ENCODE results near the gene ARHGAP15.

GRCh38 chr2:143553261-143553660 lies 424.0 kb downstream of the ARHGAP15 start:
- TF ChIP-seq EZH2 (IDR thresholded peaks at IDR 0.05; ENCODE audit: low read depth, unreplicated experiment) (no peak), REST (IDR thresholded peaks at IDR 0.05; ENCODE audit: unreplicated experiment) (no peak), POLR2AphosphoS5 (IDR thresholded peaks at IDR 0.05; ENCODE audit: low read depth) (no peak), NANOG (IDR thresholded peaks at IDR 0.05; ENCODE audit: borderline replicate concordance) (no peak), STAT1 (IDR thresholded peaks at IDR 0.05; ENCODE audit: unreplicated experiment) (no peak), EZH2phosphoT487 (IDR thresholded peaks at IDR 0.05; ENCODE audit: unreplicated experiment) (no peak), CREB1 (CRISPR knock-in tag; IDR thresholded peaks at IDR 0.05; ENCODE audit: low read depth) (no peak), JUNB (IDR thresholded peaks at IDR 0.05; ENCODE audit: unreplicated experiment) (no peak), ZNF331 (CRISPR knock-in tag; IDR thresholded peaks at IDR 0.05; ENCODE audit: low read depth) (no peak)
- TF ChIP-seq, protein P1, sequence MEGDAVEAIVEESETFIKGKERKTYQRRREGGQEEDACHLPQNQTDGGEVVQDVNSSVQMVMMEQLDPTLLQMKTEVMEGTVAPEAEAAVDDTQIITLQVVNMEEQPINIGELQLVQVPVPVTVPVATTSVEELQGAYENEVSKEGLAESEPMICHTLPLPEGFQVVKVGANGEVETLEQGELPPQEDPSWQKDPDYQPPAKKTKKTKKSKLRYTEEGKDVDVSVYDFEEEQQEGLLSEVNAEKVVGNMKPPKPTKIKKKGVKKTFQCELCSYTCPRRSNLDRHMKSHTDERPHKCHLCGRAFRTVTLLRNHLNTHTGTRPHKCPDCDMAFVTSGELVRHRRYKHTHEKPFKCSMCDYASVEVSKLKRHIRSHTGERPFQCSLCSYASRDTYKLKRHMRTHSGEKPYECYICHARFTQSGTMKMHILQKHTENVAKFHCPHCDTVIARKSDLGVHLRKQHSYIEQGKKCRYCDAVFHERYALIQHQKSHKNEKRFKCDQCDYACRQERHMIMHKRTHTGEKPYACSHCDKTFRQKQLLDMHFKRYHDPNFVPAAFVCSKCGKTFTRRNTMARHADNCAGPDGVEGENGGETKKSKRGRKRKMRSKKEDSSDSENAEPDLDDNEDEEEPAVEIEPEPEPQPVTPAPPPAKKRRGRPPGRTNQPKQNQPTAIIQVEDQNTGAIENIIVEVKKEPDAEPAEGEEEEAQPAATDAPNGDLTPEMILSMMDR (conservative IDR thresholded peaks at IDR 0.05; ENCODE audit: low read depth in 2 of 2): no peak
- TF ChIP-seq, protein P2, sequence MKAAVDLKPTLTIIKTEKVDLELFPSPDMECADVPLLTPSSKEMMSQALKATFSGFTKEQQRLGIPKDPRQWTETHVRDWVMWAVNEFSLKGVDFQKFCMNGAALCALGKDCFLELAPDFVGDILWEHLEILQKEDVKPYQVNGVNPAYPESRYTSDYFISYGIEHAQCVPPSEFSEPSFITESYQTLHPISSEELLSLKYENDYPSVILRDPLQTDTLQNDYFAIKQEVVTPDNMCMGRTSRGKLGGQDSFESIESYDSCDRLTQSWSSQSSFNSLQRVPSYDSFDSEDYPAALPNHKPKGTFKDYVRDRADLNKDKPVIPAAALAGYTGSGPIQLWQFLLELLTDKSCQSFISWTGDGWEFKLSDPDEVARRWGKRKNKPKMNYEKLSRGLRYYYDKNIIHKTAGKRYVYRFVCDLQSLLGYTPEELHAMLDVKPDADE (IDR thresholded peaks at IDR 0.05): no peak

Data from GM23338 (cell line).